Stimulated activated CD8-positive, alpha-beta memory T cell treated with anti-CD3 and anti-CD28 coated beads, Interleukin-12 subunit alpha, Interleukin-12 subunit beta, amount 100 ng/mL, for 4 hours (primary cell): ENCODE data around the gene CAPN7.

Experiments
- DNase-seq: peaks from one replicate; pipeline ENCODE4 v3.0.0-alpha.2; 2020; ENCODE audit warnings: low read depth

CAPN7 gene

DNA sequence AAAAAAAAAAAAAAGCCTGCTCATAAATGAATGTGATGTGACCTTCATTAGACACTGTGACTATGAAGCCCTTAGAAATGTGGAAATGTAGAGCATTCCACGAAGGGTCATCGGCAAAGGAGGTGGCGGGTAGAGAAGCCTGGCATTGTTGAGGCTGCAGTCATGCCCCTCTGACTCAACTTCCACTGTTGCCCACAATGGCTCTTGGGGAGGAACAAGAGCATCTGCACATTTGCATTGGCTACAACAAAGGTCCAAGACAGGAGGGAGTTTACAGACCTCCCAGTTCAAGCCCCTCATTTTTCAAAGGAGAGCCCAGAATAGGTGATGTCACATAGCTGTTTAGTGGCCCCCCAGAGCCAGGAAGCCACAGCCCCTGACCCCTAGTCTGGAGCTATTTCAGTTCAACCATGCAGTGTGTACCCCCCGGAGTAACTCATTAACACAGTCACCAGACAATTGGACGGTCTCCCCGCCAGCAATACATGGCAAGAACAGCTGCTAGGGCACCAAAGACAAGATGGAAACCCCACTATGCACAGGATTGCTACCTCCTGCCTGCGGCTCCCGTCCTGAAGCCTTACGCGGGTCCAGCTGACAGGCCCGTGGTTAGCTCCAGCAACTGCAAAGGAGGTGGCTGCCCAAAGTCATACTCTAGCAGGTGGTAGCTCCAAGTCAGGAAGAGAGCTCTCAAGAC, 70.1 kb downstream of the CAPN7 start:
- no peak for DNase-seq

DNA sequence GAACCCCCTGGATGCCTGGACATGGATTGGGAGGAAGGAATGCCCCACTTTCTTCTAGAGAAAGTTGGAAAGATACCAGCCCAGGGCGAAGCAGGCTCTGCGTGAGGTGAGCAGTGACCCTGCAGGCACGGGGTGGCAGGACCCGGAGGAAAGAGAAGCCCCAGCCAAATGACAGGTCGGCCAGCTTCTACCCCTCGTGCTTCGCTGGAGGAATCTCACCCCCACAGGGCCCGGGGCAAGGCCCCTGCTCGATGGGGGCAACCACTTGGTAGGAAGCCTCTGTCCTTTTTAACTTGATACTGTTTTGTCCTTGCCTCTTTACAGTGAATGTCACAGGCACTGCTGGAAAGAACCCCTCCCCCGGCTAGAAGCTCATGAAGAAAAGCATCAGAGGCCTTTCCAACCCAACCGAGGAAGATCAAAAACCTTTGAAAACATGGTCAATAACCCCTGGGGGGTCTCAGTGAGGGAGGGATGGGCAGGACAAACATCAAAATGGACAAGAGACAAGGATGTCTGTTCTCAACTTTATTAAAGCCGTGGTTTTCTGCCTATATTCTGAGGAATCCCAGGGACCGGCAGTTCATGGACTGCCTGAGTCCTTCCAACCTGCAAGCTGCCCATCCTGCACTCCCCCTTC, 71.9 kb downstream of the CAPN7 start:
- no peak for DNase-seq

DNA sequence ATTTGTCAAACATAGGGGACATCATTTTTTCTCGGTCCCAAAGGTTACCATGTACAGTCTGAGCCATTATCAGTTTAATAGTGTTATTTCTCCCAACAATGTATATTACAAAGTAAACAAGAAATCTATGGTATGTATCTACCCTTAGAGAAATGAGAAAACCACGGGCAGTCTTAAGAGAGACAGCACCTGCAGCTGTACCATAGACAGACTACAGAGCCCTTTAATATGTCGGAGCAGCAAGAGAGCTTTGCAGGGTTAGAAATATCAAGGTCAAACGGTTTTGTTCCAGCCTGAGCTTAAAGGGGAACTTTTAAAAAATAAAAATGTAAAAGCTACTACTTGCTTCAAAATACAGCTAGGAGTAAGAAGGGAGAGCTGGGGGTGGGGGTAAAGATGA, 73.2 kb downstream of the CAPN7 start:
- no peak for DNase-seq

DNA sequence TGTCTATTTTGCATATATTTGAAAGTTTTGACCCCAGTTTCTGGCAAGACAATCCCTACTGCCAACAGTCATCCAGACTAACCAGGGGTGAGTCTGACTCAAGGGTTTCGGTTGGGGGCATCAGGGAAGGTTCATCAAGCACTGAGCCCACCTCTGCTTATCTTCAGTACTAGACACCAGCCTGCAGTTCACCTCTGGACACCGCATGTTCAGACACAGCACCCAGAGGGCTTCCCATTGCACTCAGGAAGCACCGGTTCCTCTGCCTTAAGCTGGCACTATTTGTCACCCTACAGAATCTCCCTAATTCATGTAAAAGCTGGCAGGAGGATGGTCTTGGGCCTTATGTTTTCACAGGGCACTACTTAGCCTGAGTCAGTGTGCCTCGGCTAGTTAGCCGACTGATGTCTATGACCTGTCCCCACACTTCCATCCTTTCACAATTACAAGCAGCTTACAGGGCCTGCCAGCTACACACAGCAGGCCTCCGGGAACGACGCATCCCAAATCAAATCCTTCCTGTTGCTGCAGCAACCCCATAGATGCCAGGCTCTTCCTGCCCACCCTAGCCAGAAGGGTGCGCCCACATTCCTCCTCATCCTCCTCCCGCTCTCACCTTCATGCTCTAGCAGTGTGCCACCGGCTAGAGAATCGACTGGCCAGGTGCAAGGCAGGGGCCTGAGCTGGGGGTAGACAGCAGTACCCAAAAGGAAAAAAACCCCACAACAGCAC, 73.8 kb downstream of the CAPN7 start:
- DNase-seq: no peak

DNA sequence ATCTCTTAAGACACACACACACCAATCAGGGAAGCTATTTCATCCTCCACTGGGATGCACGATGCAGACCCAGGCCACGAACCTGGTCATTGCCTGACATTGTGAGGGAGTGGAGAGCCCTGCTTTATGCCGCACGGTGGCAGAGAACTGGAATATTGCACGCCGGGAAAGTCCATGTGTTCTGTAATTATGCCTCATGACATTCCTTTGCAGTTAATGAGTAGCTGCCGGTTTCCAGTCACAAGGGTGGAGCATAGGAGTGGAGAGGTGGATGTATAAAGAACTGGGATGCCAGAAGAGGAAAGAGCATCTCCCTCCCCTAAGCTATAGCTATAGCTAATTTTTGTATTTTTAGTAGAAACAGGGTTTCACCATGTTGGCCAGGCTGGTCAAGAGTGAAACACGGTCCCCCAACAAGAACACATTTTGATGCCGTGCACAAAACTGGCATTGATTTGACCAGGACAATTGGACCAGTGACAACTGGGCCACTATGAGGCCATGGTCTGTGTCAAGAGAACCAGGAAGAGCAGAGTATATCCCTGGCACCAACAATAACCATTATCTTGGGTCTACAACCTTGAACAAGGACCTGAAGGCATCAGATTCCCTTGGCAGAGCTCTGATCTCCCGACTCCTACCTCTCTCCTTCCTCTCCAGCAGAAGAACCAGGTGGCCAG, 74.9 kb downstream of the CAPN7 start:
- DNase-seq: no peak

DNA sequence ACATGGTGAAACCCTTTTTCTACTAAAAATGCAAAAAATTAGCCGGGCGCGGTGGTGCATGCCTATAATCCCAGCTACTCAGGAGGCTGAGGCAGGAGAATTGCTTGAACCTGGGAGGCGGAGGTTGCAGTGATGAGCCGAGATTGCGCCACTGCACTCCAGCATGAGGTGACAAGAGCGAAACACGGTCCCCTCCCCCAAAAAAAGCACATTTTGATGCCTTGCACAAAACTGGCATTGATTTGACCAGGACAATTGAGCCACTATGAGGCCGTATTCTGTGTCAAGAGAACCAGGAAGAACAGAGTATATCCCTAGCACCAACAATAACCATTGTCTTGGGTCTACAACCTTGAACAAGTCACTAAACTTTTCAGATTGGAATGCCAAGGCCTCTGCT, 75.8 kb downstream of the CAPN7 start:
- no peak for DNase-seq

DNA sequence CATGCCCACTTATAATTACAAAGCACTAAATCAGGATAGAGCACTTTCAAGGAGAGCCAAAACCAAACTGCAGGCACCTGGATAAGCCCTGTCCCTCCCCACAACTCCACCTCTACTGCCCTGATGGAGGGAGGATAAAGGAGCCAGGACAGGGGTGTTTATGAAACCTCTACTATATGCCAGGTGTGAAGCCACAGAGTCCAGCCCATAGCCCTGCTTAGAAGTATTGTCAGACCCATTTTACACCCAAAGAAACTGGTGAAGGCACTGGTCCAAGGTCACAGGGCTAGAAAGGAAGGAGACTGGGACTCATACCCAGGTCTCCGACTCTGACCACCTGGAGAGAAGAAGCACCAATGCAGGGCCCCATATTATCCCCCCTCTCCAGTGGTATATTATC, 77.7 kb downstream of the CAPN7 start:
- no peak for DNase-seq

DNA sequence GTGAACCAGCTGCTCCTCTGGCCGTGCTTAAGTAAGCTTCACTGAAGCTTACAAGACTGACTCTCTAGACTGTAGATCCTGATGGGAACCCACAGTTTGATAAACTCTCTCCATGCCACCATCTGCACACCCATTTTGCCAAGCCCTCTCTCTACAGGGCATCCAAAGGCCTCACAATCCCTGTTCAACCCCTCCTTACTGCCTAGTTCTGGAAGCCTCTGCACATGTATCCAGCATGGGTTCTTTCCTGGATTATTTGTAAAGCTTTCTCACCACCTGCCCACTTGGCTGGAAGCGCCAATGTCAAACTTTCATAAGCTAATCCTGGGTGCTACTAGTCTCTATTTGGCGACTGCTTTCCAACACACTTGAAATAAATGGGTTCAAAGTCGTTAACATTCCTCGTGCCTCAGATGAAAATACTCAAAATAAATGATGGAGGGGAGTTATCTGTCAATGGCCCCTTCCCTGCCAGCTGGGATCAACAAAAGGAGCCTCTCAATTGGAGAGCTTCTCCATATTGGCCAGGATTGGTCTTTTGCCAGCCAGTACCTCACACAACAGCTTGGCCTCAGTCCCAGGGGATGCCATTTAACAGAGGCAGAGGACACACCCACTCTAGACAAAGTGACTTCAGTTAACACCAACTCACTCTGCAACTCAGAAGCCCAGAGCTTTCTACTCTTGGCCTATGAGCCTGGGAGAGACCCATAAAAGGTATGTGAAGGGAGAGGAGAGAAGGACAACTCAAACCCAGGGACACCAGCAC, 78.3 kb downstream of the CAPN7 start:
- DNase-seq: no peak

DNA sequence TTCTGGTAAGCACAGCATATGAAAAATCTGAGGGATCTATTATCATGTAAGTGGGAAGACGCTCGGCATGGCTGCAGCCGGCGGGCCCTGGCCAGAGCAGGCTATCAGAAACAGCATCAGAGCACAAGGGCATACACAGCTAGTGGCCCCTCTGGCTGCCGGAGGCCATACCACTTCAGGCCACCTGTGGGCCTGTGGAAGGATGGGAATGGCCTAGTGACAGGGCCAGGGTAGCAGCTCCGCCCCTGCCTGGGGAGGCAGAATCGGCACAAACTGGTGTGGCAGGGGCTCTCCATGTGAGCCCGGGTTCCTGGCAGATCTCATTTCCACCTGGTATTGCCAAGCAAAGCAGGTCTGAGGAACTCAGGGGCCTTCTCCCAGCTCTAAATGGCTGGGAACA, 80.0 kb downstream of the CAPN7 start:
- DNase-seq: no peak

DNA sequence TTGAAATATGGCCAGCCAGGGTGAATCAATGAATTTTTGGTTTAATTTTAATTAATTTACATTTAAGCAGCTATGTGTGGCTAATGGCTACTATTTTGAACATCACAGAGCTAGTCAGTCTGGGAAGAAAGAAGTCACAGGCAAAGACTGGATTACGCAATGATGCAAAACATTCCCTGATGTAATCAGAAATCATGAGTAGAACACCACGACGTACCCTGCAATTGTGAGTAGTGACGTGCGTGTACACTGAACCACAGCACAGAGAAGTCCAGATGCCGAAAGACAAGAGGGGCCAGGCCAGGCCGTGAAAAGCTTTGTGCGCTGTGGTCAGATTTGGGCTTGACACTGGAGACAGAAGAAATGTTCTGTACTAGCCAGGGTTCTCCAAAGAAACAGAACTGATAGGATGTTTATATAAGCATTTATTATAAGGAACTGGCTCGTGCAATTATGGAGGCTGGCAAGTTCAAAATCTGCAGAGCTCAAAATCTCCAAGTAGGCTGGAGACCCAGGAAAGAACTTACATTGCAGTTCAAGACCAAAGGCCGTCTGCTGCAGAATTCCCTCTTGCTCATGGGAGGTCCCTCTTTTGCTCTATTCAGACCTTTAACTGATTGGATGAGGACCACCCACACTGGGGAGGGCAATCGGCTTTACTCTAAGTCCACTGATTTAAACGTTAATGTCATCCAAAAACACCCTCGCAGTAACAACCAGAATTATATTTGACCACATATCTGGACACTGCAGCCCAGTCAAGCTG, 81.7 kb downstream of the CAPN7 start:
- DNase-seq: no peak

DNA sequence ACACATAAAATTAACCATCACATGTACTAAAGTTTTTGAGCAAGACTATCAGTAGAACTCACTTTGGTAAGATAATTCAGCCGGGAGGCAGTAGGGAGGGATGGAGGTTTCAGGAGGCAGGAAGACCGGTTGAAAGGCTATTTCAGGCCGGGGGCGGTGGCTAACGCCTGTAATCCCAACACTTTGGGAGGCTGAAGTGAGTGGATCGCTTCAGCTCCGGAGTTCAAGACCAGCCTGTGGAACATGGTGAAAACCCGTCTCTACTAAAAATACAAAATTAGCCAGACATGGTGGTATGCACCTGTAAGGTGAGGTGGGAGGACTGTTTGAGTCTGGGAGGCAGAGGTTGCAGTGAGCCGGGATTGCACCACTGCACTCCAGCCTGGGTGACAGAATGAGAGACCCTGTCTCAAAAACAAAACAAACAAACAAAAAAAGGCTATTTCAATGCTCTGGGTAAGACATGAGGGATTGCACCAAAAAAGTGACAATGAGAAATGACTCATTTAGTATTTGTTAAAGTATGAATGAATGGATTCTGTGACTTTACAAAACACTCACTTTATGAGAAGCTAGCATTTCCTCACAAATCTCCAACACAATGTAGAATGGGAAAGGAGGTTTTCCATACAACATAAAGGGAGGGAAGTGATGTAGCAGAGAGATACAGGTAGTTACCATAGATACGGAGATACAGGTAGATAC, 82.4 kb downstream of the CAPN7 start:
- DNase-seq: no peak

DNA sequence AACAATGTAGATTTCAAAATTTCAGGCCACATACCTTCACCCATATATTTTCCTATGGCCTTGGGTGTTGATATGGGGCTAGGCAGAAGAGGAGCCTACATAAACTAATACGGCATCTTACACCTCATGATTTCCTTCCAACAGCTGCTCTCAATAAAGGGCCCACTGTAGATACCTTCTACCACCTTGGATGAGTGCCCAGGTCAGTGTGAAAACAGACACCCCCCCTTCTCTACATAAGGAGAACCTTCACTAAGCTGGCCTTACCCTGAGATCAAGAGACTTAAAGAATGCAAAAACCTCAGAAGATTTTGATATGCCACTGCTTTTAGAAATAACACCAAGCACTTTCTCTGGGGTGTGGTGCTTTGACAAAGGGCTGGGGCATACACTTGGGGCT, 83.6 kb downstream of the CAPN7 start:
- no peak for DNase-seq

DNA sequence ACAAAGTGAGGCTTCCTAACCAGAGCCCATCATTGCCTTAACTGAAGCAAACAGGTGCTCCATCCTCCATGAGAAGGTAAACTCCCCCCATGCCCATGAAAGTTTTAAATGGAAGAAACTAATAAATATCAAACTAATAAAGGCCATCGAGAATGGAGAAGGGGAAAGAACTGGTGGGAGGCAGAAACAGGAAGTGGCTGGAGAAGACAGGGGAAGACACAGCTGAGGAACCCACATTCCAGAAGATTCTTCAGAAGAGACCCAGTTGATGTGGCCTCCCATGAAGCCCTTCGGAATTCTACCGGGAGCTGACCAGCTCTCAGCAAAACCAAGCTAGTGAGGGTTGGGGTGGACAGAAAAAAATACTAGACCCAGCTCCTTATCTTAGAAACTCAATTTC, 84.7 kb downstream of the CAPN7 start:
- no peak for DNase-seq

DNA sequence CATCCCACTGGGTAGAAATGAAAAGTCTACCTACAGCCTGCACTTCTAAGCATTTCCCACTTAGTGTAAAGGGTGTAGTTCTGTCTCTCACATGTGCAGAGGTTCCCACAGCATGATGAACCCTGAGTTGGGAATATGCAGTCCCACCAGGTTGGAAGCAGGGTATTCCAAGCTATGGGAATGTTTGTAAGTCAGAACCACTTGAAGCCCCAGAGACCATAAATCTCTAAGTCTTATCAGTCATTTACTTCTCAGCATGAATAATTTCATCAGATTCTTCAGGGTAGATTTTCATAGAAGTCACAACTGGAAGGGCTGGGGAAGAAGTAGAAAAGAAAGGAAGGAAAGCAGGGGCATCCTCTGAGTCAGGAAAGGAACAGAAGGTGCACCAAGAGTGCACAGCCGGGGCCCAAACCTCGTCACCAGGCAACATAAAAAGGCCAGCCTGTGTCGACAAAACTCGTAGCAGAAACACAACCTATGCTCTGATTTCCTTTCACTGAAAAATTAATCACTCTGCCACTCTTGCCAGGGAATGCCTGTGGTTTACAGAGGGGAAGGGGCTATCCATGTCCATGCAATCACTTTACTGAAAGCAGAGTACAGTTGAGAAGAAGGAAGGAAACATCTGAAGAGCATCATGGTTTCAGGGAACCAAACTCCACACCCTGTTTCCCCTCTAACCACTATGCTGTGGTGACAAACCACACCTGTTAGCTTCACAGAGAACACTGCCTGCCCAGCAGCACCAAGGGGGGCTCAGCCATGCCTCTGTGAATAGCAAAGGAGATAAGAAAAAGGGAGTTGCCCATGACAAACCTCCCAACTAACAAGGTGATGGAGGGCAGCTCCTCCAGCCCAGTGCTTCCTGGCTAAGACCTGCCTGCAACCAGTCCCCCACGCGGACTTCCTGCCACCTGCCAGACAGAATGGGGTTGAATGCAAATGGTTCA, 85.8 kb downstream of the CAPN7 start:
- peak; percentile 43 for DNase-seq

DNA sequence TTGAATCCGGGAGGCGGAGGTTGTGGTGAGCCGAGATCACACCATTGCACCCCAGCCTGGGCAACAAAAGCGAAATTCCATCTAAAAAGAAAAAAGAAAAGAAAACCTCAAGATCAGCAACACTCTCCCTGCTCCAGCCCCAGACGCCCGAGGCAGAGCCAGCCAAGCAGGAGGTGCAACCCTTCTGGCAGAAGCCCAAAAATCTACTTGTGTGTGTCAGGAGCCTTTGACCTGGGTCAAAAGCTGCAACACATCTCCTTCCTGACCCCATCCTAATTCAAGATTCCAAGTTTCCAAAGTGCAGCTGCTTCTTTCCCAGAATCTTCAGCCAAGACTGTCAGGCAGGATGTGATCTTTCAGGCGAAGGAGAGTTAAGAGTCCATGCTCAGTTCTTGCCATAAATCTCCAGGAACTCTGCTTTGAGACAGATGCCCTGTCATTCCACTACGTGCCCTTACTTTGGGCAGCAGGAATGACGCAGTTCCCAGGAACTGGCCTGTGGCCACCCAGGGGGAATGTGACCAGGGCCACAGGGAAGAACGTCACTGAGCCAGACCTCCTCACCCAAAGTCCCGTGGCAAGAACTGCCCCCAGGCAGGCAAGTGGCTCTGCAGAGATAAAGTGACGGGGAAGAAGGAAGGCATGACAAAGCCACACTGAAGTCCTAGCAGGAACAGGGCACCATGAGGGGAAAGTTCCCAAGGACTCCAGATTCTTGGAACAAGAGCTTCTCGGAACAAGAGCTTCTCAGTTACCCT, 86.9 kb downstream of the CAPN7 start:
- no peak for DNase-seq

DNA sequence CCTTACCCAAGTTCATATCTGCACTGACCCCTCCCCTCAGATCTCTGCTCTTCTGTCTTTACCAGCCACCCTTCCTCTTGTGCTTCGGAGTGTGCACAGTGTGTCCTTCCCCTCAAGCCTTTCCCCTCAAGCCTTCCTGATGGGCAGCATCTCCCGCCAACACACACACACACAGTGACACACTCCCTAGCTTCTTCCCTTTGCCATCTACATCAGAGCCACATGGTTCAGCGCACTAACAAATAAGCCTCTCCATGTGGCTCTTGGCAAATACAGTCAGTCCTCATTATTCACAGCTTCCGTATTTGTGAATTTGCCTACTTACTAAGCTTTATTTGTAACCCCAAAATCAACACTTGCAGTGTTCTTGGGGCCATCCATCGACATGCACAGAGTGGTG, 88.9 kb downstream of the CAPN7 start:
- DNase-seq: no peak

DNA sequence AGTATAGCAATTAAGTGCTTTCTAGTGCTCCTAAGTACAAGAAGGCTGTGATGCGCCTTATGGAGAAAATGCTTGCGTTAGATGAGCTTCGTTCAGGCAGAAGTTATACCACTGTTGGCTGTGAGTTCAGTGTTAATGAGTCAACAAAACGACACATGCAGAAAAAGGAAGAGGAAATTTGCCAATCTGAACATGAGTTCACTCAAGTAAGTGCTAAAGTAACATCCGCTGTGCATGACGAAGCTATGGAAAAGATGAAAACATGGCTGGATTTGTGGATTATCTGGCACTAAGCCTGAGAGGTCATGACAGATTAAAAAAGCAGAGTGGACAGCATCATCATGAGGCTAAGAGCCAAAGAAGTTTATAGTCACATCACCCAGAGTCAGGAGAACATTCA, 89.5 kb downstream of the CAPN7 start:
- no peak for DNase-seq

DNA sequence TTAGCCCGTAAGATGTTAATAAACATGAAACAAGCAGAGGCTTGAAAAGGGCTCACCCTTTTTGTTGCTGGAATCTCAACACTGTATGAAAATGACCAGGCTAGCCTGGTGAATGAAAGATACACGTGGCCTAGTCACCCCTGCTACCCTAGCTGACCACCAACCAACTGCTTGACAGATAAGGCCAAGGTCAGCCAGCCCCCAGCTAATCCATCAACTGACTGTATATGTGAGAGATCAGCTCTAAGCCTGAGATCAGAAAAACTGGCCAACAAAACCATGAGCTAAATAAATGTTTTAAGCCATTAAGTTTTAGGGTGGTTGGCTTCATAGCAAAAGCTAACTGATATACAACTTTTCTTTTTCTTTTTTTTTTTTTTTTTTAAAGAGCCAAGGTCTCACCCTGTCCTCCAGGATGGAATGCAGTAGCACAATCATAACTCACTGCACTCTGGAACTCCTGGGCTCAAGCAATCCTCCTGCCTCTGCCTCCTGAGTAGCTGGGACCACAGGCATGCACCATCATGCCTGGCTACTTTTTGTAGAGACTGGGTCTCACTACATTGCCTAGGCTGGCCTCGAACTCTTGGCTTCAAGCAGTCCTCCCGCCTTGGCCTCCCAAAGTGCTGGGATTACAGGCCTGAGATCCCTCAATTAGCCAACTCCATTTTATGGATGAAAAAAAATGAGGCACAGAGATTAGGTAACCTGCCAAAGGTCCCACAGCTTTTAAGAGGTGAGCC, 91.7 kb downstream of the CAPN7 start:
- no peak for DNase-seq
